Prostate gland (tissue), 2 donors: ENCODE data around the gene NPFFR1.

Source experiments
- POLR2A ChIP-seq: fragments of 450-650 bp; IDR thresholded peaks from one replicate; pipeline ENCODE4 v1.6.1; 2016; ENCODE audit warnings: antibody characterized with exemption, mild to moderate bottlenecking
- POLR2AphosphoS5 ChIP-seq: sonication (generic); formaldehyde crosslinking; IDR thresholded peaks from one replicate; pipeline ENCODE4 v1.6.1; 2017; ENCODE audit warnings: antibody characterized with exemption
- TF ChIP-seq, protein P1 (sequence below), 4 experiments: fragments of 200-600 bp in 2 of 4; fragments of 450-650 bp in 2 of 4; sonication (generic) in 2 of 4; IDR thresholded peaks; 1 replicate in 3 of 4; 2 replicates in 1 of 4; pipeline ENCODE4 v1.5.1; 2016 to 2019; ENCODE audit warnings: antibody characterized with exemption in 4 of 4, mild to moderate bottlenecking in 2 of 4, moderate library complexity in 2 of 4

DNA sequence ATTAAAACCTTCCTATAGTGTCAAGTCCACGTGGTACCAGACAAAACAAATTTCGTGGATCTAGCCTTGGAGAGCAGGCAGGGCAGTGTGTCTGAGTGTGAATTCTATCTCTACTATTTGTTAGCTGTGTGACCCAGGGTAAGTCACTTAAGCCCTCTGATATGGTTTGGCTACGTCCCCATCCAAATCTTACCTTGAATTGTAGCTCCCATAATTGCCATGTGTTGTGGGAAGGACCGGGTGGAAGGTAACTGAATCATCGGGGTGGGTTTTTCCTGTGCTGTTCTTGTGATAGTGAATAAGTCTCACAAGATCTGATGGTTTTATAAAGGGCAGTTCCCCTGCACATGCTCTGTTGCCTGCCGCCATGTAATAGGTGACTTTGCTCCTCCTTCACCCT is 2.8 kb upstream of the NPFFR1 start:
- TF ChIP-seq, protein P1, sequence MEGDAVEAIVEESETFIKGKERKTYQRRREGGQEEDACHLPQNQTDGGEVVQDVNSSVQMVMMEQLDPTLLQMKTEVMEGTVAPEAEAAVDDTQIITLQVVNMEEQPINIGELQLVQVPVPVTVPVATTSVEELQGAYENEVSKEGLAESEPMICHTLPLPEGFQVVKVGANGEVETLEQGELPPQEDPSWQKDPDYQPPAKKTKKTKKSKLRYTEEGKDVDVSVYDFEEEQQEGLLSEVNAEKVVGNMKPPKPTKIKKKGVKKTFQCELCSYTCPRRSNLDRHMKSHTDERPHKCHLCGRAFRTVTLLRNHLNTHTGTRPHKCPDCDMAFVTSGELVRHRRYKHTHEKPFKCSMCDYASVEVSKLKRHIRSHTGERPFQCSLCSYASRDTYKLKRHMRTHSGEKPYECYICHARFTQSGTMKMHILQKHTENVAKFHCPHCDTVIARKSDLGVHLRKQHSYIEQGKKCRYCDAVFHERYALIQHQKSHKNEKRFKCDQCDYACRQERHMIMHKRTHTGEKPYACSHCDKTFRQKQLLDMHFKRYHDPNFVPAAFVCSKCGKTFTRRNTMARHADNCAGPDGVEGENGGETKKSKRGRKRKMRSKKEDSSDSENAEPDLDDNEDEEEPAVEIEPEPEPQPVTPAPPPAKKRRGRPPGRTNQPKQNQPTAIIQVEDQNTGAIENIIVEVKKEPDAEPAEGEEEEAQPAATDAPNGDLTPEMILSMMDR (IDR thresholded peaks at IDR 0.05) = no peak
- TF ChIP-seq POLR2AphosphoS5 (no peak), POLR2A (no peak)
